ENCODE data around the gene RIC3.

DNA sequence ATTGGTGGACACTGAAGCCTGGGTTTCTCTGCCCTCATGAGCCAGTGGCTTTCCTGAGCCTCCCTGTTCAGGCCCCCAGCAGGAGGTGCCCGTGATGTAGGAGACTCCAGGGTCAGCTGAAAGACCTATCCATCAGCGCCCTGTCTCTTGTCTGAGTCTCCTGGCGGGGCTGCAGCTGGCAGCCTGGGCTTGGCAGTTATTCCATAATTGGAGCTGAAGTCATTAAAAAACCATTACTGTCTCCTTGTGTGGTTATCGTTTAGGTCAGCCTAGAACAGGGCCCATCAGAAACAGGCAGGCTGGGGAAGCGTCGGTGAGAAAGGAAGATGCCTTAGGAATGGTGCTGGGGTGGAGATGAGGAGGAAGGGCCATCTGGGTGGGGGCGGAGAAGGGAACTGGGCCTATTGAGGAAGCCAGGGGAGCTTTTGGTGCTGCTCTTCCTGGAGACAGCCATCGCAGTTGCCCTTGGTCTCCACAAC is 82.8 kb downstream of the RIC3 start:
- TF ChIP-seq, protein P1, sequence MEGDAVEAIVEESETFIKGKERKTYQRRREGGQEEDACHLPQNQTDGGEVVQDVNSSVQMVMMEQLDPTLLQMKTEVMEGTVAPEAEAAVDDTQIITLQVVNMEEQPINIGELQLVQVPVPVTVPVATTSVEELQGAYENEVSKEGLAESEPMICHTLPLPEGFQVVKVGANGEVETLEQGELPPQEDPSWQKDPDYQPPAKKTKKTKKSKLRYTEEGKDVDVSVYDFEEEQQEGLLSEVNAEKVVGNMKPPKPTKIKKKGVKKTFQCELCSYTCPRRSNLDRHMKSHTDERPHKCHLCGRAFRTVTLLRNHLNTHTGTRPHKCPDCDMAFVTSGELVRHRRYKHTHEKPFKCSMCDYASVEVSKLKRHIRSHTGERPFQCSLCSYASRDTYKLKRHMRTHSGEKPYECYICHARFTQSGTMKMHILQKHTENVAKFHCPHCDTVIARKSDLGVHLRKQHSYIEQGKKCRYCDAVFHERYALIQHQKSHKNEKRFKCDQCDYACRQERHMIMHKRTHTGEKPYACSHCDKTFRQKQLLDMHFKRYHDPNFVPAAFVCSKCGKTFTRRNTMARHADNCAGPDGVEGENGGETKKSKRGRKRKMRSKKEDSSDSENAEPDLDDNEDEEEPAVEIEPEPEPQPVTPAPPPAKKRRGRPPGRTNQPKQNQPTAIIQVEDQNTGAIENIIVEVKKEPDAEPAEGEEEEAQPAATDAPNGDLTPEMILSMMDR (IDR thresholded peaks at IDR 0.05; ENCODE audit: poor library complexity), result no peak
- TF ChIP-seq EZH2phosphoT487 (IDR thresholded peaks at IDR 0.05; ENCODE audit: low read depth, severe bottlenecking, unreplicated experiment) (no peak), EZH2 (IDR thresholded peaks at IDR 0.05; ENCODE audit: borderline replicate concordance) (no peak)
